ENCODE data around the gene TUSC7. TPM values are rescaled to one million over a fixed set of nuclear protein-coding genes. Genes with fewer than 3 reads are reported as not detected.

The TUSC7 gene
- total RNA-seq = not detected

DNA sequence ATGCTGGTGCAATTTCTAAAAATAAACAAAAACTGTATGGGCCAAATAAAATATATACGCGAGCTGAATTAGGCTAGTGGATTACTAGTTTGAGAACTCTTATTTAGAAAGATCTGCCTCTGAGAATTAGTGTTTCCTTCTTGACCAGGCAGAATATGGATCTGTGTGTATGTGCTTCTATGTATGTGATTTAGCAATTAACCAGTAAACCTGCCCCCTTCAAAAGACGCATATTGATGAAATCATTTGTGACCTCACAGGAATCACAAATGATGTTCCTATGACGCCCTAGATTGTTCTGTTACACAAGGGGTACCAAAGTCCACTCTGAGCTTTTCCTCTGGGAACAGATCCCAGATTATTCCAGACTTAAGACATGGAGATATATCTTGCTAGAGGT, at the start of gene TUSC7:
Gene TUSC7 (plus strand): TSS at position 301 of the 400 bp plus-strand sequence.
- no peak within 1 kb of the TSS for H3K4me3 ChIP-seq
- DNase-seq = no peak
- H3K9me3 ChIP-seq = no peaks in the 10 kb centered on the region
- H3K27ac ChIP-seq = no peak within 1 kb of the TSS
- no peaks in the 10 kb centered on the region for H3K27me3 ChIP-seq
- no peaks in the 10 kb centered on the region for H3K36me3 ChIP-seq
- no peak for TF ChIP-seq CTCF (IDR thresholded peaks at IDR 0.05)
- no peak for TF ChIP-seq POLR2A (IDR thresholded peaks at IDR 0.05)
- H3K4me1 ChIP-seq = no peaks in the 10 kb centered on the region

DNA sequence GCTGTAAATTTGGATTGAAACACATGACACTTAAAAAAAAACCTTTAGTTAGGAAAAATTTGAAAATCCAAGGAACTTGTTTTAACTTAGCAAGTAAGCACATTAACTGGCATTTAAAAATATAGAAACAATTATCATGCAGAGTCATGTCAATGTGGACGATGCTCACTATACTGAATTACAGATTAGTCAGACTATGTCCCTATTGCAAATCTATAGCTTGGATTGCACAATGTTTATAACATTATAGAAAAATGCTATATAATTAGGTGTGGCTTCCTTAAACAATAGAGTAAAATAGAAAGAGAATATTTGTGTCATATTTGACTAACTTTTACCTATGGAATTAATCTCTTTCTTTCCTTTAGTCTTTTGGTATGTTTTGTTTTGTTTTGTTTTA, 48.4 kb upstream of the TUSC7 start:
- Histone ChIP-seq H3K9me3 (no peaks in the 10 kb centered on the region), H3K27ac (no peak overlapping the region), H3K4me3 (no peak overlapping the region), H3K27me3 (no peaks in the 10 kb centered on the region), H3K36me3 (no peaks in the 10 kb centered on the region), H3K4me1 (no peaks in the 10 kb centered on the region)
- TF ChIP-seq POLR2A (IDR thresholded peaks at IDR 0.05) (no peak), CTCF (IDR thresholded peaks at IDR 0.05) (no peak)
- no peak for DNase-seq

DNA sequence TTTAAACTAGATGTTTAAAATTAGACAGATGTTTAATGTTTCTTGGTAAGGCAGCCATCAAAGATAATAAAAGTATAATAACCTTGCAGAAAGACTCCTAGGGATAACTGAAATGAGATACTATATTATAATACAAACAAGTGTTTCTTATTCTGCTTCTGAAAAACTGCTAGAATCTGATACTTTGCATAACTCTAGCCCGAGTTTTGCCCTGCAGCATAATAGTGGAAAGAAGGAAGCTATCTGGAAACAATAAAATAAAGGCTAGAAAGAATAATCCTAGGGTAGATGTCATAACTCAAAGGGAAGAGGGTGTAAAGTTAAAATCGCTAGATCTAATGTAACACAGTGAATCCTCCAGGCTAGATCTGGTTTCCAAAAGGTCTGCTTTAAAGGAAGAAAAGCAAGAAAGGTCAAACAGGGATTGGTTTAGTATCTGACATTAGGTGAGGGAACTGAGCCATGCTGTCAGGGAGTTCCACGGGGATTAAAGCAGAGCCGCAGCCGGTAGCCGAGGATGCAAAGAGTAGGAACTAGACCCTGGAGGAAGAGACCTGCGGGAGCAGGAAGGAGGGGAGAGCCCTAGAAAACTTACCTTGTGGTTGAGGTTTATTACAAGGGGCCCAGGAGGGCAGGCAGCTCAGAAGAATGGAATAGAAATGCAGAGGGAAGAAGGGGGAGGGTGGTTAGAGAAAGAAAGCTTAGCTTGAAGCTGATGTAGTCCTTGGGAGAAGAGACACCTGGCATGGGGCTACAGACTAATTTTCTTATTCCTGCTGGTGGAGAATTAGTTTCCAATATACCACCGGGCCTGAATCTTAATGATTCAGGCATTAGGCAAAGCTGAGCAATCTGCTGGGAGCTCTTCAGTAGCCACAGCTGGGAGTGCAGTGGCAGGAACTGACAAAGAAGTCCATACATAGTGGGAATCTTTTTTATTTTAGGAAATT, 46.1 kb upstream of the TUSC7 start:
- no peaks in the 10 kb centered on the region for H3K9me3 ChIP-seq
- no peaks in the 10 kb centered on the region for H3K36me3 ChIP-seq
- DNase-seq = no peak
- H3K4me3 ChIP-seq = no peak overlapping the region
- TF ChIP-seq CTCF (IDR thresholded peaks at IDR 0.05) (no peak), POLR2A (IDR thresholded peaks at IDR 0.05) (no peak)
- H3K27me3 ChIP-seq = no peaks in the 10 kb centered on the region
- no peaks in the 10 kb centered on the region for H3K4me1 ChIP-seq
- H3K27ac ChIP-seq = no peak overlapping the region

- no peaks in the 10 kb centered on the region for H3K27me3 ChIP-seq
- H3K36me3 ChIP-seq = no peaks in the 10 kb centered on the region
- H3K9me3 ChIP-seq = no peaks in the 10 kb centered on the region
- H3K4me3 ChIP-seq = no peak overlapping the region
- no peak for TF ChIP-seq POLR2A (IDR thresholded peaks at IDR 0.05)
- no peaks in the 10 kb centered on the region for H3K4me1 ChIP-seq
- no peak for DNase-seq
- H3K27ac ChIP-seq = no peak overlapping the region
Measured at GRCh38 chr3:116667324-116667723, 42.3 kb upstream of the TUSC7 start.

DNA sequence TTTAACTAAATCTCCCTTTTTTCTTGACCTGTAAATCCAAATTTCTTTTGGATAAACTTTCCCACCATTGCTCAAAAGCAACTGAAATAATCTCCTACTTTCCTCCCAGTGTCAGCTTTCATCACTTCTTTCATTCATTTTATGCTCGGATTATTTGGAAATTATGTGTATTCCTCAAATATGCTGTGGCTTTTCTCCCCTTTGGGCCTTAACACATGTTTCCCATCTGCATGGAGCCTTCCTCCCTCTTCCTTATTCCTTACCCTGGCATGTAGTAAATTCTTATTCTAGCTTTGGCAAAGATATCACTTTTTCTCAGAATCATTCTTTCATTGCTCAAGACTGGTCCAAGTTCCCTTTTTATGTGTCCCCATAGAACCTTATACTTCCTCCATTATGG, 41.8 kb upstream of the TUSC7 start:
- H3K27me3 ChIP-seq = no peaks in the 10 kb centered on the region
- no peaks in the 10 kb centered on the region for H3K4me1 ChIP-seq
- DNase-seq = no peak
- TF ChIP-seq CTCF (IDR thresholded peaks at IDR 0.05) (no peak), POLR2A (IDR thresholded peaks at IDR 0.05) (no peak)
- H3K27ac ChIP-seq = no peak overlapping the region
- no peak overlapping the region for H3K4me3 ChIP-seq
- no peaks in the 10 kb centered on the region for H3K9me3 ChIP-seq
- no peaks in the 10 kb centered on the region for H3K36me3 ChIP-seq

DNA sequence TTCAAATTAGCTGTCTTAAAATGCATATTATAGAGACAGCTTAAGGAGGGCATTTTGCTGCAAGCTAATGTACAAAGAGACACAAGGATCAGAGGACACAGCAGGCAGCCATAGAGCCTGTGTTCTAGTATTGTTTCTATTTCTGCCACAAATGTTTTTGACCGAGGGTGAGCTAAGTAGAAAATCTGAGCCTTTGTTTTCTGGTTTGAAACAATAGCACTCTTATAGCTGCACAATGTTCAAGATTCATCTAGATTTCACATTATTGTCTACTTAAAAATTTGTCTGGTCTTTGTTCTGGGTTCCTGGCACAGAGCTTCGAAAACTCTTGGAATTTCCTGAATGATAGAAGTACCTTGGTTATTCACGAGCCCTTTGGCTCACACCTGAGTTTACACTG, 40.0 kb upstream of the TUSC7 start:
- Histone ChIP-seq H3K27me3 (no peaks in the 10 kb centered on the region), H3K4me1 (no peaks in the 10 kb centered on the region), H3K4me3 (no peak overlapping the region), H3K9me3 (no peaks in the 10 kb centered on the region), H3K27ac (no peak overlapping the region), H3K36me3 (no peaks in the 10 kb centered on the region)
- TF ChIP-seq POLR2A (IDR thresholded peaks at IDR 0.05) = no peak
- no peak for TF ChIP-seq CTCF (IDR thresholded peaks at IDR 0.05)
- no peak for DNase-seq
